HG02571 (cell line): ENCODE data around the gene TMEM134.
A peak's percentile ranks its signal among the peaks of the same experiment; 100 is the strongest.

Experiments used
- ATAC-seq: cut with Tn5 transposase; IDR thresholded peaks from one replicate; pipeline ENCODE4 v1.9.1; 2021; ENCODE audit warnings: mild to moderate bottlenecking, moderate library complexity; ENCODE audit not compliant: unreplicated experiment

The TMEM134 gene

GRCh38 chr11:67440229-67441097 lies 28.6 kb downstream of the TMEM134 start:
- ATAC-seq = no peak

- ATAC-seq = no peak
These were observed 29.5 kb downstream of the TMEM134 start for GRCh38 chr11:67439321-67440228.

- ATAC-seq = no peak
These were observed 30.7 kb downstream of the TMEM134 start for GRCh38 chr11:67438158-67438902.

DNA sequence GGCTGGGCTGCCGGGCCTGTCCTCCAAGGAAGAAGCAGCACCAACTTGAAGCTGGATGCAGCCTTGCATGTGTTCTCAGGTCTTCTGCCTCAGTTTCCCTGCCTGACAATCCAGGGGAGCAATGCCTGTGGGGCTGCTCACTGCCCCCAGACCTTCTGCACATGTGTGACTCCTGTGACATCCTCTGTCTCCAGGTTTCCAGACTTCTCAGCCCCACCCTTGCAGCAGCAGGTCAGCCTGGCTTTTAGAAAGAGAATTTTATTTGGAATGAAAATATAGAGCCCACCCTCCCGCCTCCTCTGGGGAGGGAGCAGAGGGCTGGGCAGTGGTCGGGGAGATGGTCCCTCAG lies 31.3 kb downstream of the TMEM134 start:
- no peak for ATAC-seq

GRCh38 chr11:67437082-67437808 lies 31.8 kb downstream of the TMEM134 start, which contains the start of gene PTPRCAP:
Gene PTPRCAP, minus strand, starts transcription at chr11:67437682. Its CDS starts 63 bp downstream, at chr11:67437619.
- no peak for ATAC-seq

DNA sequence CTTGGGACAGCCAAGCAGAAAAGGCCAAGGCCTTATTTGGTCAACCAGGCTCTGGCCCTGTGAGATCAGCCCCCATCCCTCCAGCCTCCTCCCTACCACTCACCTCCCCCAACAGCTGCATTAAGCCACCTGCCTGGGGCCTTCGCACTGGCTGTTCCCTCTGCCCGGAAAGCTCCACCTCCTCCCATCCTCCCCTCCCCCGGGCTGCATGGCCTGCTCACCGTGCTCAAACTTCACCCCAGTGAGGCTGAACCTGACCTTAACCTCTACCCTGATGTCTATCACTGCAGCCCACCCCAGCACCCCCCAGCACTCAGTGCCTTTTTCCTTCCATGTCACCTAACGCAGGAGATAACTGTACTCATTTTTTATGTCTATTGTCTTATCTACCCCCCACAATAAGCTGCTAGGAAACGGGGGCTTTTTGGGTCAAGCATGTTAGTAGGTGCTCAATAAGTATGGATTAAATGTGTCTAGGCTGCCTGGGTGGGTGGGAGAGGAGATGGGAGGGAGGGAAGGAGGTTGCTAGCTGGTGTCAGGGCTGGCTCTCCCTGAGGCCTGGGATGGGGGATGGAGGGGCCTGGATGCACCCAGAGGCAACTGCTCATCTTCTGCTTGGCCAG lies 32.5 kb downstream of the TMEM134 start:
- ATAC-seq = peak; percentile 35

DNA sequence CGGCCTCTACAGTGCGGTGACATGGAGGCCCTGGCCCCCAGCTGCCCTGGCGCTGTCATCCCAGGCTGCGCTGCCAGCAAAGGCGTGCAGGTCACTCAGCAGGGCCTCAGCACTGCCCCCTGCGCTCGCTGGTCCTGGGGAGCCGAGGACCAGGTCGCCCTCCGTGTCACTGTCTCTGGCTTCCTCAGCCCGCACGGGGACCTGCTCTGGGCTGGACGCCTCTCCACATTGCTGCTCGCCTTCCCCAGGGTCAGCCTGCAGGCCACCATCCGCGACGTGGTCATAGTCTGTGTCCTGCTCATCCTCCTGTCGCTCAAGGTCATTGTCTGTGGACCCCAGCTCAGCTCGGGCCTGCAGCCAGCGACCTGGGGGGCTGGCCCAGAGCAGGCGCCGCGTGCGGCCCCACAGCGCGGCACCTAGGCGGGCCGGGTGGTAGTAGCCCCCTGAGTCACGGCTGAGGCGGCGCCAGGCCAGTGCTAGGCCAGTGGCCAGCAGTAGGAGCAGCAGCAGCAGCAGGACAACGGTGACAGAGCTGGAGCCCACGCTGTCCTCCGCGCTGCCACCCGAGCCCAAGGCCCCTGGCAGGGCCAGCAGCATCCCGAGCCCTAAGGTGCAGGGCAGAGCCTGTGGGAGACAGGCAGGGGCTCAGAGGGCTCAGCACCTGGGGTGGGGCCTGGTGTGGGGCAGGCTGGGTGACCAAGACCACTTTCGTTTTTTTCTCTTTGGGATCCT lies 33.2 kb downstream of the TMEM134 start:
- no peak for ATAC-seq

DNA sequence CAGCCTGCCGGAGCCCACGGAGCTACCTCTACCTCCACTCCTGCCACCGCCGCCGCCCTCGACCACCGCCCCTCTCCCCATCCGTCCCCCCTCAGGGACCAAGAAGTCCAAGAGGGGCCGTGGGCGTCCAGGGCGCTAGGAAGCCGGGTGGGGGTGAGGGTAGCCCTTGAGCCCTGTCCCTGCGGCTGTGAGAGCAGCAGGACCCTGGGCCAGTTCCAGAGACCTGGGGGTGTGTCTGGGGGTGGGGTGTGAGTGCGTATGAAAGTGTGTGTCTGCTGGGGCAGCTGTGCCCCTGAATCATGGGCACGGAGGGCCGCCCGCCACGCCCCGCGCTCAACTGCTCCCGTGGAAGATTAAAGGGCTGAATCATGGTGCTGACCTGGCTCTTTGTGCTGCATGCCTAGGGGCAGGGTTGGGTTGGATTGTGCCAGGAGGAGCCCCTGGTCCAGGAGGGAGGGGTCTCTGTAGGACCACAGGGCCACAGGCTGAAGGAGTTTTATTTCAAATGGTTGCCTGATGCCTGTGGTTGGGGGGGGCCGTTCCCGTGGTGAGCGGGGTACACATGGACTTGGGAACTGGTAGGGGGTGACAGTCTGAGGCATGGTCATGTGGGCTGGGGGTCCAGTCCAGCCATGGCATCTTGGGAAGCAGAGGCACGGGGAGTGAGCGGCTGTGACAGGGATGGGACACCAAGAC lies 33.9 kb downstream of the TMEM134 start:
- ATAC-seq = no peak

GRCh38 chr11:67434395-67434881 lies 34.6 kb downstream of the TMEM134 start:
- ATAC-seq = no peak

GRCh38 chr11:67433536-67434394 lies 35.3 kb downstream of the TMEM134 start:
- ATAC-seq = no peak

GRCh38 chr11:67432655-67433349 lies 36.2 kb downstream of the TMEM134 start:
- no peak for ATAC-seq

DNA sequence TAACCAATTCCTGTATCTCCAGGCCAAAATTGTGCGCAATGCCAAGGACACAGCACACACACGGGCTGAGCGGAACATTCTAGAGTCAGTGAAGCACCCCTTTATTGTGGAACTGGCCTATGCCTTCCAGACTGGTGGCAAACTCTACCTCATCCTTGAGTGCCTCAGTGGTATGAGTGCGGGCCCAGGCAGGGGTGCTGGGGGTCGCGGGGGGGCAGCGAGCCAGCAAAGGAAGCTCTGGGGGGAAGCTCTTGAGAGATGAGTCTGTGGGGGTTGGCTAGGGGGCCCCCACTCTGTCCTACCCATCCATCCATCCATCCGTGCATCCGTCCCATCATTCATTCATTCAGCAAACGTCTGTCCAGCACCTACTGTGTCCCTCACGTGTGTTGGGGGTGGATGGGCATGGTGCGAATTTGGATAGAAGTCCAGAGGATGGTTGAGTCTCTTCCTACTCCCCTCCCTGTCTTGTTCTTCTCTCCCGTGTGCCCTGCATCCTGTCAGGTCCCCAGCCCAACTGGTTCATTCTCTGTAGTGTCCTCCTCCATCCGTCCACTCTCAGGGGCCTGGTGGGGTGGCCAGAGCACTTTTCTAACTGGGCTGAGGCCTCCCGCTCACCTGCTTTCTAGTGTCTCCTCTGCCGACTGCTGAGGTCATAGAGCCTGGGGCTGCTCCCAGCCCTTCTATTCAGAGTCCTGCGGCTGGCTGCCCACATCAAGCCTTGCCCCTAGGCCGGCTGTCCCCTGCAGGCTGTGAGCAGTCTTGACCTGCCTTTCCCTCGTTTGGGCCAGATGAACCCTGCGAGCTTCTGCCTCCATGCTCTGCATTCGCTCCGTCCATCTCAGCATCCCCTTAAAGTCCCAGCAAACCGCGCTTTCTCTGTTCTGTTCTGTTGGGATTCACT lies 37.5 kb downstream of the TMEM134 start:
- no peak for ATAC-seq

- ATAC-seq = no peak
These were observed 39.3 kb downstream of the TMEM134 start for GRCh38 chr11:67429722-67430121.

GRCh38 chr11:67429038-67429668 lies 39.9 kb downstream of the TMEM134 start:
- no peak for ATAC-seq
